GM21526 (cell line): ENCODE results near the gene SLC8B1.

Experiments
- ATAC-seq: cut with Tn5 transposase; IDR thresholded peaks from one replicate; pipeline ENCODE4 v1.9.1; 2021; ENCODE audit warnings: moderate library complexity; ENCODE audit not compliant: unreplicated experiment, low FRiP score

The SLC8B1 gene

DNA sequence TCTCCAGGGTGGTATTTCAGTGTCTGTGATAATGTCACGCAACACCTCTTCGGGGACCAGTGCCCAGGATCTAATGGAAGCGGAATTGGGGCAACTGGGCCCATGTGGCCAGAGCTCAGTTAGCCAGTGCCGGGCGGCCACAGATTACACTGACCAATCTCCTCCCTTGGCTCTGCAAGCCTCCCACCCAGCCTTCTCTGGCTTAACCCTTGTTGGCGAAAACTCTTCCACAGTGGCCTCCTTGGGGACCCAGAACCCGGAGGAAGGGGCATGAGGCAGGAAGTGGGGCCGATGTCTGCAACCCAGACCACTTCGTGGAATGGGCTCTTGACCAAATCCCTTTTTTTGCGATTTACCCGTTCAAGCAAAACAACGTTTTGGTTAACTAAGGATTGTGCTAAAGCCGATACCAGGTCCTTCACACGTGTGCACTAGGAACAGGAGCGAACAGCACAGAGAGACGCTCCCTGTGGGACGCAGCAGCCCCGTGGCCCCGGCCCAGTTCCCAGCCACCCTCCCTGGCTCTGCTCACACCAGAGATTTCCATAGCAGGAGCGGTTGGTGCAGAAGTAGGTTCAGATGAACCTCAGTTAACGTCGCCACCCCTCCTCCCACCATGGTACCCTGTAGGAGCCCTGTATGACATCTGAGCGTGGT lies 38.2 kb downstream of the SLC8B1 start:
- ATAC-seq = no peak

GRCh38 chr12:113295886-113296556 lies 38.9 kb downstream of the SLC8B1 start:
- ATAC-seq = no peak

GRCh38 chr12:113293100-113293499 lies 41.8 kb downstream of the SLC8B1 start:
- no peak for ATAC-seq

GRCh38 chr12:113292547-113292946 lies 42.4 kb downstream of the SLC8B1 start:
- no peak for ATAC-seq

- ATAC-seq = no peak
These were observed 42.8 kb downstream of the SLC8B1 start for GRCh38 chr12:113292091-113292490.

DNA sequence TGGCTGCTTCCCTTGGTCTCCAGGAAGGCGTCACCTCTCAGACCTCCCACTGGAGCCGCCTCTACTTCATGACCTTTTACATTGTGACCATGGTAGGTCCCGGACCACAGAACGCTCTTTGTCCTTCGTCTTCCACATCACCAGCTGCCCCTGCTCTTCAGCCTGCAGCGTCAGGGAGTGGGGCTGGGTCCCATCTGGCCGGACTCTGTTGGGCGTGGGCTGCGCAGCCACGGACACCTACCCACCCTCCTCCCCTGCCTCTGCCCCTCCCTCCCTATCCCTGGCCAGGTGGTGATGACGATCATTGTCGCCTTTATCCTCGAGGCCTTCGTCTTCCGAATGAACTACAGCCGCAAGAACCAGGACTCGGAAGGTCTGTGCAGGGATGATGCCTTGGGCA lies 43.3 kb downstream of the SLC8B1 start:
- ATAC-seq = no peak

- no peak for ATAC-seq
These were observed 44.4 kb downstream of the SLC8B1 start for GRCh38 chr12:113290506-113290905.

DNA sequence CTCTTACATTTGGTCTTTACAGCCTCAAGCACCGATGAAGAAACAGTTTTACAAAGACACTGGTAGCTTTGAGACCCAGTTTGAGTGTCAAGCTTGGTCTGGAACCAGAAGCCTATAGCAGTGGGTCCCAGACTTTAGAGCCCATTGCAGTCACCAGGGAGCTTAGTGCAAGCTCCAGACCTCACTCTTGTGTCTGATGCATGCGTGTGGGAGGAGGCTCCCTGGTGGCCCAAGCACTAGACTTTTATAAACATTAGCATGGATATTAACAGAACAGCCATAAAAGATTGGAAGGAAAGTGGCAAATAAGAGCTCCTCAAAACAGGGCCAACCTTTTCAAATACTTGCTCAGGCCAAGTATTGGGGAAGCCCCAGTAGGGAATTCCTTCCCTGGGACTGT lies 45.5 kb downstream of the SLC8B1 start:
- no peak for ATAC-seq

GRCh38 chr12:113287899-113288282 lies 47.0 kb downstream of the SLC8B1 start:
- ATAC-seq = no peak

DNA sequence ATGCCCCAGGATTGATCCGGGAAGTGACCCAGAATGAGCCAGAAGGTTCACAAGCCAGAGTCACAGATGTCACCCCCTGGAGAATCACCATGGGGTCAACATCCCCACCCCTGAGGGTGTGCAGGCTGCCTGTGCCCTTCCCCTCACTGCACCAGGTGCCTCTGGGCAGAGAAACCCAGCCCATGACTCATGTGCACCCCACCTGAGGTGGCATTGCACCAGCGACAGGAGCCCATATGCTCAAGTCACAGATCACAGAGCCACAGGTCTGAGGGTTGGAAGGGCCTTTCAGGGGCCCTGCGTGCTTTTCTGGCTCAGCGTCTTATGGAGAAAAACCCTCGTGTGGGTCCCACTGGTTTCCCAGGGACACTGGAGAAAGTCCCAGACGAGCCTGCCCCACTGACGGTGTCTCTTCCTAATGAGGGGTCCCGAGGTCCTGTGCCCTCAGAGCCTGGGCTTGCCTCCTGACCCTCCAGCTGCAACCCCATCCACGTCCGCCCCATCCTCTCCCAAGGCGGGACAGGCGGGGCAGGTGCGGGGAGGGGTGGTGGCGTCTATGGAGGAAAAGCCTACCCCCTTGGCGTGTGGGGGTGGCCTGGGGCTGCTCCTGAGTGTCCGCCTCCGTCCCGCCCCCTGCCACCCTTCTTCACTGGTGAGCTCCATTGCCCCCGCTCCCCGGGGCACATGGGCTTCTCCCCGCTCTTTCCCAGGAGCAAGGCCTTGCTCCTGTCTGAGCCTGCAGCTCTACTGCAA lies 47.6 kb downstream of the SLC8B1 start:
- no peak for ATAC-seq

DNA sequence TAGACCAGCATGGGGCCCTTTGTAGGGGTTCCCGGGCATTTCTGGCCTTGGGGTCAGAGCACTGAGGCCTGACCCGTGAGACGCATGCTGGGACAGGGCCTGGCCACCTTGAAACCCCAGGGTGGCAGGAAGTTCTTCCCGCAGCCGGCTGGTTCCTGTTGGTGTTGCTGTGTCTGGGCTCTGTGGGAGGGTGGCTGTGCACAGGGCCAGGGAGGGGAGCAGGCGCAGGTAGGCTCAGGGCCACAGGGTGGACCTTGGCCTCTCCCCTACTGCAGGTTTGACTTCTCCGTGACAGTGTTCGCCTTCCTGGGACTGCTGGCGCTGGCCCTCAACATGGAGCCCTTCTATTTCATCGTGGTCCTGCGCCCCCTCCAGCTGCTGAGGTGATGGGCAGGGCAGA lies 48.2 kb downstream of the SLC8B1 start:
- ATAC-seq = no peak

GRCh38 chr12:113285679-113286610 lies 49.0 kb downstream of the SLC8B1 start:
- ATAC-seq = no peak

DNA sequence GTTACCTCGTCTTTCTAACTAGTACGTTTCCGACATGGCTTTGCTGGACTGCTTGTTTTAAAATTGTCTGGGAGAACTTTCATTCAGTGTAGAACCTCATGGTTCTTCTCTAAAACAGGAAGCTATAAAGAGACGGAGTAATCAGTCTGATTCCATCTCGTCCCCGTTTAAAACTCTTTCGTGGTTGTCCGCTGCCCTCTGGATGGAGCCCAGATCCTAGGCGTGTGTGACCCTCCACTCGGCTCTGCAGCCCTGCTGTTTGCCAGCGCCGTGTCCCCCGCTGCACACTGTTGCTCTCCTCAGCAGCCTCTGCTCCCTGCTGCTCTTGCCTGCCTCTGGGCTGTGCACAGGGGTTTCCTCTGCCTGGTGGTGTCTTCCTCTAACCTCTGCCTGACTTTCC lies 50.2 kb downstream of the SLC8B1 start:
- ATAC-seq = no peak

- no peak for ATAC-seq
These were observed 56.3 kb downstream of the SLC8B1 start for GRCh38 chr12:113278633-113279032.

GRCh38 chr12:113278141-113278540 lies 56.8 kb downstream of the SLC8B1 start:
- no peak for ATAC-seq

GRCh38 chr12:113277511-113277910 lies 57.4 kb downstream of the SLC8B1 start:
- ATAC-seq = no peak

DNA sequence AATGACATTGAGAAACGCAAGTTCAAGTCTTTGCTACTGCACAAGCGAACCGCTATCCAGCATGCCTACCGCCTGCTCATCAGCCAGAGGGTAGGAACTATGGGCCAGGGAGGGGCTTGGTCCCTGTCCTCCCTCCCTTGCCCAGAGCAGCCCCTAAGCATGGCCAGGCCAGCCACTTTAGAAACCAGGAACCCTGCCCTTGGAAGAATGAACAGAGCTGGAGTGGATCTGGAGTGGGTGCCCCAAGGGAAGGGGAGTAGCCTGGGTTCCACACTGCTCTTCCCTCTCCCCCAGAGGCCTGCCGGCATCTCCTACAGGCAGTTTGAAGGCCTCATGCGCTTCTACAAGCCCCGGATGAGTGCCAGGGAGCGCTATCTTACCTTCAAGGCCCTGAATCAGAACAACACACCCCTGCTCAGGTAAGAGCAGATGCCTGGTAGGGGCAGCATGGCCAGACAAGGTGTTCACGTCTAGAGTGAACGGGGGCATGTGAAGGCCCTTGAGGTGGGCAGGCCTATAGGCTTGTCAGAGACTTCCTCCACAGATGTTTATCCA lies 57.9 kb downstream of the SLC8B1 start:
- no peak for ATAC-seq

DNA sequence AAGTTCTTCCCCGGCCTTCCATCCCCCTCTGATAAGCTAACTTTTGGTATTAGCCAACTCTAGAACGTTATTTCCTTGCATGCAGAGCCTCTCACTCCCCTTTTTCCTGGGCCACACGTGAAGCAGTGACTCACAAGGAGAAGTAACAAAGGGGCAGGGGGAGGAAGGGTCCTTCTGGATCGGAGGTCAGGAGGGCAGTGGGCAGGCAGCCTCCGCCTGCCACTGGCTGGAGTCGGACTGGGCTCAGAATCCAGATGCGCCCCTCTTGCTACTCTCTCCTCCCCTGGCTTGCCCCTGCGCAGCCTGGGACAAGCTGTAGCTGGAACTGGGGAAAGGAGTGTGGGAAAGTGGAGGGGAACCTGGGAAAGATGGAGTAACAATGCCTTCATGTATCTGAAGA lies 58.6 kb downstream of the SLC8B1 start:
- ATAC-seq = no peak

DNA sequence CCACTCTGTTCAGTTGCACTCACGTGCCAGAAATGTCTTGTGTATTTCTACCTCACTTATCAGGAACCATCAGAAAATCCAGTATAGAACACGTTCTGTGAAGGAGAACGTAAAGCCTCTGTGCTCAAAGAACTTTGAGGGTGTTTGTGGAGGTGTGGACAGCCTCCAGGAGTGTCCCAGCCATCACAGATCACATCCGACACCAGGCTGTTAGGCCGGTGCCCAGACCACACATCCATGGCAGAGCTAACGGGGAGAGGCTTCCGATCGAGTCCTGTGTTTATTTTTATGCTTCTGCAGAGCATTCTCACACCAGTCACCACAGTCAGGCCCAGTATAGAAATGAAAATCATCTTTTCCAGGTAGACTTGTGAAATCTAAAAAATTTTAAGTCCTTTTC lies 60.1 kb downstream of the SLC8B1 start:
- ATAC-seq = no peak

GRCh38 chr12:113273053-113273725 lies 61.7 kb downstream of the SLC8B1 start:
- ATAC-seq = no peak
